ENCODE measurements around the gene MMD.
A peak's percentile ranks its signal among the peaks of the same experiment; 100 is the strongest.
"Not testable (repeated sequence)": the region's sequence is repeated elsewhere in the genome, so short reads cannot be mapped to it uniquely, and the experiment has no call there.

Gene MMD

GRCh38 chr17:55442953-55443683 is 21.5 kb upstream of the MMD start:
- DNase-seq, result no peak

- no peak for DNase-seq
Measured at GRCh38 chr17:55442462-55442861, 20.8 kb upstream of the MMD start.

DNA sequence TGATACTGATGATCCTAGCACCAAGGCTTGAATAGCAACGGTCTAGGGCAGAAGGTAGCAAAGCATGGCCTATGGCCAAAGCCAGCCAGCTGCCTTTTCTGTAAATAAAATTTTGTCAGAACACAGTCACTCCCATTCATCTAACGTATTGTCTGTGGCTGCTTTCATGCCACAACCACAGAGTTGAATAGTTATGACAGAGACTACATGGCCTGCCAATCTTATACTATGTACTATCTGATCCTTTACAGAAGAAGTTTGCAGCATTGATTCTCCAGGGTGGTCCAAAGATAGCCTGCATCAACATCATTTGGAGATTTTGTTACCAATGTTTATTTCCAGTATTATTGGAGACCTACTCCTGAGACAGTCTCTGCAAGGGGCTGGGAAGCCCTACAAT is 19.9 kb upstream of the MMD start:
- no peak for DNase-seq

- DNase-seq, result peak; percentile 27
Measured at GRCh38 chr17:55440391-55440790, 18.8 kb upstream of the MMD start.

DNA sequence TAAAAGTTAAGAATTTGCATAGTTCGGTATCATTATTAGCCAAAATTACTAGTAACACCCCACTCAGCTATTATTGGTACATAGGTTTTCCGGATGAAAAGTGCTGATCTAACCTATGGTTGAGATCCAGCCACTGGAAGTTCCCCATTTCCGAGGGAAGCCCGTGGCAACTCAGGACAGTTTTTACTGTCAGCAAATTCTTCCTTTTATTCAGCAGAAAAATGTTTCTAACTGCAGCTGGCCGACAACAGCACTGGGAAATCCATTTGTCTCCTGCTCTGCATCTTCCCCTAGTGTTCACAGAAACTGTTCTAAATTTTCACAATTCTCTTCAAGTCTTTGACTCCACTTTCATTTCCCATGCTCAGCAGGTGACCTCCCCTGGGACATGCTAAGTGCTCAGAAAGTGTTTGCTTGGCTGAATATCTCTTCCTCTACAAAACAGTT is 15.5 kb upstream of the MMD start:
- no peak for DNase-seq

- DNase-seq, result no peak
Measured at GRCh38 chr17:55436224-55437158, 14.9 kb upstream of the MMD start.

- DNase-seq, result no peak
Measured at GRCh38 chr17:55435408-55435807, 13.8 kb upstream of the MMD start.

DNA sequence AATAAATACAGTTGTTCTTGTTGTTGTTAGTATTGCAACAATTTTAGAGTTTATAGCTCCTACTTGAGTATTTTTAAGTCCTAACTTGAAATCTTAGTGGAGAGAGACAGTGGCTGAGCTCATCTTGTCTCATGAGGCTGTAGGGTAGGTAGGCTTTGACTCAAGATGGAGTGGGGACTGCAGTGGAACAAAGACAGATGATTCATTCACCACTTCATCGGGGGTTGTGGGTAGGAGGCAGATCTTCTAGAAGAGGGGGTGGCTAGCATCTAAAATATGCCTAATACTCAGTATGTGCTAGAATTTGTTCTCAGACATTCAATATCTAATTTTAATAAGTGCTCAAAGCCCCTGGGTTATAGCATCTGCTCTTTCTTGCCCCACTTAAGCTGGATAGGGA is 13.1 kb upstream of the MMD start:
- DNase-seq, result no peak

DNA sequence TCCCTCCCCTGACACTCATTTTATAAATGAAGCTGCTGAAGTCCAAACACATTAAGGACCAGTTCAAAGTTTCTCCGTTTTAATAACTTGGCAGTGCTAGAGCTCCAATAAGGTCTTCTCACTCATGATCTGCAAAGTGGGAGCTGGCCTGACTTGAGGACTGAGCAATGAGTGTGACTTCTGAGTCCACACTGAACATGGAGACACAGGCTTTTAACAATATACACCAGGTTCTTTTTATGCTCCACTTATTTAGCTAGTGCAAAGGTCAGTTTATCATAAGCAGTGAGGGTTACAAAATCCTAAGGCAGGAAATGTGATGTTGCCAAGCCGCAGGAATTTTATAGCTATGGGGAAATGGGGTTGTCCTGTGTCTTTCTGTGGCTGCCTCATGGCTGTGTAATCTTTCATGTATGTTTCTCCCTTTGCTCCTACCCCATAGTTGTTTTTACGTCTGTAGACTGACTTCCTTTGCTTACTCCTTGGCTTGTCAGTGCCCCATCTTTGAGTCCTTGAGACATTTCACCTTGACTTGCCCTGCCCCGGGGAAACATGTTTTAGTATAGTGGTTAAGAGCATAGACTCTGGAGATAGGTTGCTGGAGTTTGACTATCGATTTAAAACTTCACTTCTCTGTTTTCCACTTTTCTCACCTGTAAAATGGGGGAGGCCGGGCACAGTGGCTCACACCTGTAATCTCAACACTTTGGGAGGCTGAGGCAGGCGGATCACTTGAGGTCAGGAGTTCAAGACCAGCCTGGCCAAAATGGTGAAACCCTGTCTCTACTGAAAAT is 12.2 kb upstream of the MMD start:
- DNase-seq, result no peak

DNA sequence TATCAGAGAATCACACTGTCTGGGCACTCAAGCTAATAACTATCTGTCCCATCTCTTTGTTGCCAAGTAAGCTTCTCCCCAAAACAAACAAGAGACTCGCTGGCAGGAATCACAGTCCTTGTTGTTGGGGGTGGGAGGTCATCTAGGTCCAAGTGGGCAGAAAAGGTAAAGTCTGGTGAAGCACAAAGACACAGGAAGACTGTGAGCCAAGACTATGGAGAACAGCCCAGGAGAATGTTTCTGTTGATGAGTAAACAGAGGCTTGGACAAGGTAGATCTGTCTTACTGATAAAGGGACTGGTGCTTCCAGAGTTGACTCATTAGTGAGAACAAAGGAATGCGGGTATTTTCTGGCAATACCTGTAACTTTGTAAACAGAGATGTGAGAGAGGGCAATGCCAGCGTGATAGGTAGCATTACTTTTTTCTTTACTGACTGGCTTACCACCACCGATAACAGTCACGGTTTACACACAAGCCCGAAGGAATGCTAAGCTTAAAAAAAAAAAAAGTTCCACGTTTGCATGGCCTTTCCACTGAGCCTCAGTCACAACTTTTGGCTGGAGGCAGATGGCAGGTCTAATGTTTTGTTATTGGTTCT is 11.5 kb upstream of the MMD start:
- no peak for DNase-seq

- no peak for DNase-seq
Measured at GRCh38 chr17:55432358-55433028, 10.9 kb upstream of the MMD start.

DNA sequence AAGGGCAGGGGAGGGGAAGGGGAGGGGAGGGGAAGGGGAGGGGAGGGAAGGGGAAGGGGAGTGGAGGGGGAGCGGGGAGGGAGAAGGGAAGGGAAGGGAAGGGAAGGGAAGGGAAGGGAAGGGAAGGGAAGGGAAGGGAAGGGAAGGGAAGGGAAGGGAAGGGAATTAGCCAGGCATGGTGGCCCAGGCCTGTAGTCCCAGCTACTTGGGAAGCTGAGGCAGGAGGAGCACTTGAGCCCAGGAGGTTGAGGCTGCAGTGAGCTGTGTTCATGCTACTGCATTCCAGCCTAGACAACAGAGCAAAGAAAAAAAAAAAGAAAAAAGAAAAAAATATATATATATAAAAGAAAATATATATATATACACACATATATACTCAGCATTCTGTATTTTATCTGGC is 10.3 kb upstream of the MMD start:
- not testable (repeated sequence) for DNase-seq

- DNase-seq, result no peak
Measured at GRCh38 chr17:55430541-55431288, 9.1 kb upstream of the MMD start.

DNA sequence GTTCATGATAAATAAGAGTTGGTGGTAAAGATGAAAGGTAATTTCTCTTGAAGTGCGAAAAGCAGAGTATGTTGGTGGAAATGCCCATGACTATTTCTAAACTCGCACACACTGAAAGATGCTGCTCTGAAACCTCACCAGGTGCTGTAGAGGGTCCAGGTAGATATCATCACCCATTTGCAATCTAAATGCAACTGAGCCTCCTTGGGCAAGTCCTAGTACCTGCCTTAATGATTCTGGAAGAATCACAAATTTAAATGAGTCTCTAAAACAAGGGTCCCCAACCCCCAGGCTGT is 5.9 kb upstream of the MMD start:
- DNase-seq, result no peak

DNA sequence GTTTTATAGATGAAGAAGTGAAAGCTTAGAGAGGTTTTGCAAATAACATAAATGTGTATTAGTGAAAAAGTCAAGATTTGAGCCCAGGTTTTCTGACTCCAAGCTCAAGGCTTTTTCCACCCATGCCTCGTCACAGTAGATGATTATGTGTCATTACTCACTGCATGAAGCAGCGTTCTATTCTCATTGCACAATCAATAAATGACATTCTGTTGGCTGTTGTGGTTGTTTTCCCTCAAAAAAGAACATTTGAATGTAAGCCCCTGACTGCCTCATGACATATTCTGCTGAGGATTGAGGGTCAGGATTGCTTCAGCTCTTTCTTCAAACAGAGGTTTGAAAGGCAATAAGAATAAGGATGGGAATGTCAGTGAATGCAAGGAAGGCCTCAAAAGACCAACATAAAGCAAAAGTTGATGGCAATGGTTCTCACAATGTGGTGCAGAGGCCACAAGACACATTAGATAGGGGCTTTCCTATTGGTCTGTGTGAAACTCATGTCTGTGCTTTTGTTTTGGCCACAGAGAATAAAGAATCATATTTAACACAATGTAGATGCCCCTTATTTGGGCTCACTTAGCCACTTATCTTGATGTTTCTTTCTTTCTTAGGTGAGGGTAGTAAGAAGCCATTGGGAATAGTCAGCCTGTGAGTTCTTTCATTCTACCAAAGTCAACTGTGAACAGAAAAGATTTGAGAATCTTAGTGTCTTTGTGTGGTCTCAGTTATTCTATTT is 5.4 kb upstream of the MMD start:
- no peak for DNase-seq

DNA sequence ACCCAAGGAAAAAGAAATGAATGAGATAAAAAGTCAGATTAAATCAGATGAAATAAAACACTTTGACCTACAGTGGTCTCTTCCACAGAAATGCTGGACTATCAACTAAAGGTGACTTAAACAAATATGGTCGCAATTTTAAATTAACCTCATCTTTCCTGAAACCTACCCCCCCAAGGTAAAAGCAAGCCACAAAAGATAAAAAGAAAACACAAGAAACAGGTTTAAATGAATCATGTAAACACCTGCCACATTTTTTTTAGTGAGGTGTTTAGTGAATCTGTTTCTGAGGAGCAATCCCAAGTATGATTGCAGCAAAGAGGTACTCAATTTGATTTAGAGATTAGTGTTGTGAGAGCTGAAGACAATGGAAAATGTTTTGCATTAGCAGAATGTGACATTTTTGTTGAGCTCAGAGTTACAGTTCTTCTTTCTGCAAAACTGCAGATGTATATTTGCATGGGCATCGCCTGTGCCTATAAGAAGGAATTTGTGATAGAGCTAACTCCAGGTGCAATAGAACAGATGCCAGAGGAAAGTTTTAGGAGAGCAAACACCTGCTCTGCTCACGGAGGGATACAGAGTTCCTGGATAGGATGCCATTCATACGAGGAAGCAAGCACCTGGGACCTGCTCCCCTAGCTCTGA is 3.4 kb upstream of the MMD start:
- no peak for DNase-seq

DNA sequence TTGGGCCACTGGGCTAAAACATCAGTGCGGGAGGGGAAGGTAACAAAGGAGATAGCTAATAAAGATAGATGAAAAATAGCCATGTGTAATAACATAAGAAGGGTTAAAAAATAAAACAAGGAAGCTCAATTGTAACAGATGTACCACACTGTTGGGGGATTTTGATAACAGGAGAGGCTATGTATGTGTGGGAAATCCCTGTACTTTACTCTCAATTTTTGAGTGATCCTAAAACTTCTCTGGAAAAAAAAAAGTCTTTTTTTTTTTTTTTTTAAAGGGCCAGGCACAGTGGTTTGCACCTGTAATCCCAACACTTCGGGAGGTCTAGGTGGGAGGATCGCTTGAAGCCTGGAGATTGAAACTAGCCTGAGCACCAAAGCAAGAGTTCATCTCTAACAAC is 1.9 kb upstream of the MMD start:
- no peak for DNase-seq

GRCh38 chr17:55422828-55423164 is 1.2 kb upstream of the MMD start:
- DNase-seq, result not testable (repeated sequence)

GRCh38 chr17:55420776-55421178 is 858 bp downstream of the MMD start:
- DNase-seq, result no peak

- no peak for DNase-seq
Measured at GRCh38 chr17:55420067-55420775, 1.4 kb downstream of the MMD start.
